Stimulated activated CD8-positive, alpha-beta memory T cell treated with anti-CD3 and anti-CD28 coated beads, Interleukin-15, amount 100 ng/mL, for 48 hours (primary cell): ENCODE data around the gene PCBP4.
"Not testable (repeated sequence)": the region's sequence is repeated elsewhere in the genome, so short reads cannot be mapped to it uniquely, and the experiment has no call there.

Source experiments
- DNase-seq, 2 donors: peaks; one replicate each; pipeline ENCODE4 v3.0.0-alpha.2; 2020; ENCODE audit warnings: low read depth in 2 of 2

The PCBP4 gene

DNA sequence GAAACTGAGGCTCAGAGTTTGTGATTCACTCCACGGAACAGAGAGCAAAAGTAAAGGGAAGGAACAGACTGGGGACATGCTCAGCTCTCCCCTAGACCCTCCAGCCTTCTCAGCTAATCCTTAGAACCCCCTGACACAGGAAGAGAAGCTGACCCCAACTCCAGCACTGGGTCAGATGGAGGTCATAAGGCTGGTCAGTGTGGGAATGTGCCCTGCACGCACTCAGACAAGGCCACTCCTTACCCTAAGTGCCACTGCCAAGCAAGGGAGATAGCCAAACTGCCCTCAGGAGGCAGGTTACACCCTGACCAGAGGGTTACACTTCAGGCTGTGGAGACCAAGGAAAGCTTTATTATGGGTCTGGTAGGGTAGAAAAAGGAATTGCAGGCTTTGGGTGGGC lies 27.3 kb upstream of the PCBP4 start:
- DNase-seq: no peak

DNA sequence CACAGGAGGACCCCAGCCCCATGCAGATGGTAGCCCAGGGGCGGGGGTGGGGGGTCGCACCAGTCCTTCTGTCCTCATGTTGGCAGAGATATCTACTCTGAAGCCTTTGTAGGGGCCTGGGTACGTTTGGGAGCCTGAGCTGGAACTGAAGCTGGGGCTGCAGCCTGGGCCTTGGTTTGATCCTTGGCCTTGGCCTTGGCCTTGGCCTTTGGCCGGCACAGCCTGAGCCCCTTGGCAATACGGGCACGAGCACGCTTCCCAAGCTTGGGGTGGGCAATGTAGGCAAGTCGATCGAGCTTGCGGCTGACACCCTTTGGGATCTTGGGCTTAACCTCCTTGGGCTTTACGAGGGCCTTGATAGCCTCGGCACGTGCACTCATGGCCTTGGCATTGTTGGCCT lies 26.4 kb upstream of the PCBP4 start:
- not testable (repeated sequence) for DNase-seq

- no peak for DNase-seq
These were observed 24.9 kb upstream of the PCBP4 start for GRCh38 chr3:51992017-51992682.

DNA sequence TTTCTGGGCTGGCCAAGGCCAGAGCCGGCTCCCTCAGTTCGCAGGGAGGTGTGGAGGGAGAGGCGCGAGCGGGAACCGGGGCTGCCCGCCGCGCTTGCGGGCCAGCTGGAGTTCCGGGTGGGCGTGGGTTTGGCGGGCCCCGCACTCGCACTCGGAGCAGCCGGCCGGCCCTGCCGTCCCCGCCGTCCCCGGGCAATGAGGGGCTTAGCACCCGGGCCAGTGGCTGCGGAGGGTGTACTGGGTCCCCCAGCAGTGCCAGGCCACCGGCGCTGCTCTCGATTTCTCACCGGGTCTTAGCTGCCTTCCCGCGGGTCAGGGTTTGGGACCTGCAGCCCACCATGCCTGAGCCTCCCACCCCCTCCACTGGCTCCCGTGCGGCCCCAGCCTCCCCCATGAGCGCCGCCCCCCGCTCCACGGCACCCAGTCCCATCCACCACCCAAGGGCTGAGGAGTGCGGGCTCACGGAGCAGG lies 23.3 kb upstream of the PCBP4 start:
- not testable (repeated sequence) for DNase-seq

GRCh38 chr3:51988286-51989146 lies 21.3 kb upstream of the PCBP4 start:
- DNase-seq: no peak

DNA sequence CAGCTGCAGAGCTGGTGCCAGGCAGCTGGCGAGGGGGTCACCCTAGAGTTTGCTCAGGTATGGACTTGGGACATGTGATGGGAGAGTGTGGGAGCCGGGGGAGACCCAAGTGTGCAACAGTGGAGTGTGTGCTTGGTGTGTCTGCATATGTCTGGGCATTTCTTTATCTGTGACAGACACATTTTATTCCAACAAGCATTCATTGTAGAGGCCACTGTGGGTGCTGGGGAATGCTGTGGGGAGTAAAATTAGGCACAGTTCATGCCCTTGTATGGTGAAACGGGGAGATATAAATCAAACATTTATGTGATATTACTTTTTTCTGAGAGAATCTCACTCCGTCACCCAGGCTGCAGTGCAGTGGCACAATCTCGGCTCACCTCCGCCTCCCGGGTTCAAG lies 20.3 kb upstream of the PCBP4 start:
- DNase-seq: no peak

DNA sequence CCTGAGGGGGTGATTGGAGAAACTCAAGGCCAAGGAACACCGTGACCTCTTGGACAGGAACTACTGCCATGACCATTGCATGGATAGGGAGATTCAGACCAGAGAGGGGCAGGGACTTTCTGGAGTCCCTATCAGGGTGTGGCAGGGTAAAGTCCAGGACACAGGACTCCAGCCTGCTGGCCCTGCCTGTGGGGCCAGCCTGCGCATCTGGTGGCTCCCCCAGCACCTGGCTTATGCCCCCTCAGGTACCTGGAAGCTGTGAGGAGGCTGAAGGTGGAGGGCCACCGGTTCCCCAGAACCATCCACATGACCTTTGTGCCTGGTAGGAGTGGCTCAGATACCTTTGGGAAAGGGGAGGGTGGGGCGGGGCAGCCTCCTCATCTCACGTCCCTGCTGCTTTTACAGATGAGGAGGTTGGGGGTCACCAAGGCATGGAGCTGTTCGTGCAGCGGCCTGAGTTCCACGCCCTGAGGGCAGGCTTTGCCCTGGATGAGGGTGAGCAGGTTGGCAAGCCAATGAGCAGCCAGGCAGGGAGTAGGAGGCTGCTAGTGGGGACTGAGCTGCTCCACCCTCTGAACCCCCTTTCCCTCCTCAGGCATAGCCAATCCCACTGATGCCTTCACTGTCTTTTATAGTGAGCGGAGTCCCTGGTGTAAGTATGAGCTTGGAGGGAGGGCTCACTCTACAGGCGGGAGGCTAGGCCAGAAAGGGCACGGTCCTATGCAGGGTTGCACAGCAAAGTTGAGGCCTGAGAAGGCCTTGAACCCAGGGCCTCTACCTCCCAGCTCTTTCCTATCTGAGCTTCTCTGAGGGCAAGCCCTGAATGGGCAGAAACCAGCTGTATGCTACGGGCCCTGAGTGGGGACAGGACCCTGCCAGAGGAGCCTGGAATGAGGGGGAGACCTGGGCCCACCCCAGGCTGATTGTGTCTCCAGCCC lies 19.0 kb upstream of the PCBP4 start:
- no peak for DNase-seq

DNA sequence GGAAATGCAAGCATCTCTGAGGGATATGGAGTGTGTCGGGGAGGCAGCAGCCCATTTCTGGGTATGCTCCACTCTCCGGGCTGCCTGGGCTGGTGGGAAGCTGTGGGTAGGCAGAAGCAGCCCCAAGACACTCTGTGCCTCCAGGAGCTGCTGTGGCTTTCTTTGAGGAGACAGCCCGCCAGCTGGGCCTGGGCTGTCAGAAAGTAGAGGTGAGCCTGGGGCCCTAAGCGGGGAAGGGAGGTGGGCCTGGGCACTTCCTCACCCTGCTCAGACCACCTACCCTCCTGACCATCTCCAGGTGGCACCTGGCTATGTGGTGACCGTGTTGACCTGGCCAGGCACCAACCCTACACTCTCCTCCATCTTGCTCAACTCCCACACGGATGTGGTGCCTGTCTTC lies 17.8 kb upstream of the PCBP4 start:
- DNase-seq: no peak

DNA sequence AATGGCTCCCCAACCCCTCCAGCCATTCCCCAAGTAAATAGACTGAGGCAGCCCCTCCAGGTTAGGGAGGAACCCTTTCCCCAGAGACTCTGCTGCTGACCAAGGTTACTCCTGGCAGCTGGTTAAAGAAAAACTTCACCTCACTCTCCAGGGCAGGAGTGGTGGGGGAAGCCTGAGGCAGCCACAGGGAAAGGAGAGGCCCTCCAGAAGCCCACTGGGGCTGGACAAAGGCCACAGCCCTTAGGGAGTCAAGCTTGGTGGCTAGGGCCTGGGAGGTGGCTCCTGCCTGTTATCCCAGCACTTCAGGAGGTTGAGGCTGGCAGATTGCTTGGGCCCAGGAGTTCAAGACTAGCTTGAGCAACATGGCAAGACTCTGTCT lies 17.0 kb upstream of the PCBP4 start:
- no peak for DNase-seq

DNA sequence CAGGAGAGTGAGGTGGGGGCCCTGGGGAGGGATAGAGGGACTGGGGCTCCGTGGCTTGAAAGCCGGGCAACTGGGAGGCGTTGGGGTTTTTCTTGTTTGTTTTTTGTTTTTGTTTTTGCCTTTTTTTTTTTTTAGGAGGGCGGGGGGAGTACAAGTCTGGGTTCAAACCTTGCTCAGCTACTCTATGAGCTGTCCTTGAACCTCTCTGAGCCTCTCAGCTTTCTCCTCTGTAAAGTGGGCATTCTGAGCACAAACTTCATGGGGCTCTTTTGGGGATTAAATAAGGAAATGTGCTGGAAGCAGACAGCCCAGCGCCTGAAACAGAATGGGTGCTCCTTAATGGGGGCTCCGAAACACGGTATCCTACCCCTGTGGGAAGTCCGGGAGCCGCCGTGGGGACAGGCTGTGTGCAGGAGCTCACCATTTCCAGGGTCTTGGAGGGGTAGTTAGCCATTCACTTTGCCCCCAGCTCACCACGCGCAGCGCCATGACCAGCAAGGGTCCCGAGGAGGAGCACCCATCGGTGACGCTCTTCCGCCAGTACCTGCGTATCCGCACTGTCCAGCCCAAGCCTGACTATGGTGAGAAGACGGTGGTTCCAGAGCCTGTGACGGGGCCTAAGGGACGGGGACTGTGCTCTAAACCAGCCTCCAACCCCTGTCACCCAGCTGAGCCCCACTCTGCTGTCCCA lies 16.5 kb upstream of the PCBP4 start:
- DNase-seq: no peak

DNA sequence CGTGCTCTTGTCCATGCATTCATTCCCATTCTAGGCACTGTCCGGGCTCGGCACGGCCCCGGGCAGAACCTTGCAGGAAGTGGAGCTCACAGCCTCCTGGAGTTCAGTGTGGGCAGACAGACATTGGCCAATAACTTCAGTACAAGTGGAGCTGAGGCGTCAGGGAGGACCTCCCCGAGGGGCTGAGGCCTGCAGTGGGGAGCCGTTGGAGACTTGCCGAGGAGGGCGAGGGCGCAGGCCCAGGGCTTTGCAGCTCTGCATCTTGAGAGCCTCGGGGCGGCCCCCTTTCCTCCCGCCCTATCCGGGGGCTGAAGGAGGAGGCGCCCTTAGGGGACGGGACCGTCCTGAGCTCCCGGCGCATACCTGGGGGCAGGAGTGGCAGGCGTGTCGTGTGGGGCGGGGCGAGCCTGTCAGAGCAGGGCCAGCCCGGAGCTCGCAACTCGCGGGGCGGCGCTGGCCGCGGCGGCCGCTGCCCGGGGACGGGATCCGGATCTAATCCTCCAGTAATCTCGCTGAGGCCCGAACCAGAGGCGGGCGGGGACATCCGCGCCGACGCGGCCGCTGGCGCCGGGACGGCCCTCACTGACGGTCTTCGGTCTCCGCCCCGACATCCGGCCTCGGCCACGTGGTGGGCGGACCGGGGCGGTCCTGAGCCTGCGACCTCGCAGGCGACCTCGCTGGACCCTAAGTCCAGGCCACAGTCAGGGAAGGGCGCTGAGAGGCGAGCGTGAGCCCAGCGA lies 15.8 kb upstream of the PCBP4 start, which contains the start of gene ACY1:
Gene ACY1 (plus strand): TSS at position 698 of the 740 bp plus-strand sequence. CDS start 530 bp downstream, outside the sequence.
- DNase-seq: peak; percentile 74 to 75

GRCh38 chr3:51982352-51982837 lies 15.1 kb upstream of the PCBP4 start:
- DNase-seq: no peak

DNA sequence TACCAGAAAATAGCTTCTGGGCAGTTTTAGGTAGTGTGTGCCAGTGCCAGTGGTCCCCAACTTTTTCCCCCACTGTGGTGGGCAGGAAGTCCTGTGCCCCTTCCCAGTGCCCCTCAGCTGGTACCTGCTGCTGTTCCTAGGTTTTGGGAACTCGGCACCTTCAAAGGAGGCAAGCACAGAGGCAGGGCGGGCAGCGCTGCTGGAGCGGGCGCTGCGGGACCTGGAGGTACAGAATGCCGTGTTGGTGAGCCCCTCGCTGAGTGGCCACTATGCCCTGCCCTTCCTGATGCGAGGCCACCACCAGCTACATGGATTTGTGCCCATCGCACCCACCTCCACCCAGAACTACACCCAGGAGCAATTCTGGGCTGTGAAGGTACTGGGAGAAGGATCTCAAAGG lies 13.0 kb upstream of the PCBP4 start:
- no peak for DNase-seq

DNA sequence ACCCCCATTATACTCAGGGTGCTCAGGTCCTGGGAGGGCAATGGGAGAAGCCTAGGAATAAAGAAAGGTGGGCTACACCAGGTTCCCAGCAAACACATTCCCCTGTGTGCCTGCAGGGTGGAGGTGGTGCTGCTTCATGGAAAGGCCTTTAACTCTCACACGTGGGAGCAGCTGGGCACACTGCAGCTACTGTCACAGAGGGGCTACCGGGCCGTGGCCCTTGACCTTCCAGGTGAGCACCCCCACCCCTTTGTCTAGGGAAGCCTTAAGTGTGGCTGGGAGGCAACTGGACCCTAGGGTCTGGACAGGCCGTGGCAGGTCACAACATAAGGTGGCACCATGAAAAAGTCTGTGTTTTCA lies 10.9 kb upstream of the PCBP4 start:
- DNase-seq: no peak

GRCh38 chr3:51977446-51978142 lies 10.3 kb upstream of the PCBP4 start:
- no peak for DNase-seq

DNA sequence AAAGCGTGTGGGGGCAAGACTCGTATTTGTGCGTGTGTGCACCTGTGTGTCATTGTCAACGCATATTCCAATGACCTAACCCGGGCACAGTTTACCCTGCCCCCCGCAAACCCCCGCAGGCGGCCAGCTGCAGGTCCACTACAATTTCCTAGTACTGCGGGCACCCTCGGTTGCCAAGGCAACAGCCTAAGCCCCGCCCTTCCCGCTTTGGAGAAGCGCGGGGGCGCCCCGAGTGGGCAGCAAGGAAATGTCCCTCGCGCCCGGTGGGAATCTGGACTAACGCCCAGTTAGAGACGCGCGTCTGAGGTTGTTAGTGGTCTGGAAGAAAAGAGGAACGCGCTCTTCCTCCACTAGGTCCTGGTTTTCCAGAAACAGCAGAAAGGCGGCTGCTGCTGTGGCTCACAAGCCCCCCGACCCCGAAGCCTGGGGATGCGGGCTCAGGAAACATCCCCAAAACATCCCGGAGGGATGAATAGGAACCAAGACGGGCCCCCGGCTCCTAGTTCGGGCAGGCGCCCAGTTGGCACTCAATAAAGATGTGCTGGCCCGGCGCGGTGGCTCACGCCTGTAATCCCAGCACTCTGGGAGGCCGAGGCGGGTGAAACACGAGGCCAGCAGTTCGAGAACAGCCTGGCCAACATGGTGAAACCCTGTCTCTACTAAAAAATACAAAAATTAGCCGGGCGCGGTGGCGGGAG lies 8.7 kb upstream of the PCBP4 start:
- no peak for DNase-seq

GRCh38 chr3:51974963-51975851 lies 8.0 kb upstream of the PCBP4 start, which contains the start of gene ABHD14A:
TSS of gene ABHD14A (plus strand) at chr3:51975064. CDS start at chr3:51975136, 72 bp downstream.
- DNase-seq: peak; percentile 58 to 69
